ENCODE data around the gene SCUBE2.
"Not testable (repeated sequence)": the region's sequence is repeated elsewhere in the genome, so short reads cannot be mapped to it uniquely, and the experiment has no call there.

The SCUBE2 gene

GRCh38 chr11:9008011-9008550 lies 83.3 kb downstream of the SCUBE2 start:
- DNase-seq (ENCODE audit: low read depth) = no peak

- no peak for DNase-seq (ENCODE audit: low read depth)
Observed at GRCh38 chr11:9005087-9005486, 86.3 kb downstream of the SCUBE2 start.

- no peak for DNase-seq (ENCODE audit: low read depth)
Observed at GRCh38 chr11:9004183-9004926, 87.0 kb downstream of the SCUBE2 start.

- DNase-seq (ENCODE audit: low read depth) = peak; percentile 63
Observed at GRCh38 chr11:9003573-9004182, 87.7 kb downstream of the SCUBE2 start, which contains the start of gene NRIP3. TSS of gene NRIP3 (minus strand) at chr11:9004001. CDS start at chr11:9003935, 66 bp downstream.

GRCh38 chr11:9002920-9003572 lies 88.4 kb downstream of the SCUBE2 start:
- DNase-seq (ENCODE audit: low read depth) = no peak

GRCh38 chr11:9001736-9002135 lies 89.7 kb downstream of the SCUBE2 start:
- no peak for DNase-seq (ENCODE audit: low read depth)

- DNase-seq (ENCODE audit: low read depth) = no peak
Observed at GRCh38 chr11:8998017-8998416, 93.4 kb downstream of the SCUBE2 start.

GRCh38 chr11:8997451-8997850 lies 93.9 kb downstream of the SCUBE2 start:
- DNase-seq (ENCODE audit: low read depth) = no peak

GRCh38 chr11:8989453-8989852 lies 101.9 kb downstream of the SCUBE2 start:
- DNase-seq (ENCODE audit: low read depth) = no peak

GRCh38 chr11:8988329-8989234 lies 102.8 kb downstream of the SCUBE2 start:
- no peak for DNase-seq (ENCODE audit: low read depth)

- no peak for DNase-seq (ENCODE audit: low read depth)
Observed at GRCh38 chr11:8987446-8987845, 104.0 kb downstream of the SCUBE2 start.

GRCh38 chr11:8986772-8987171 lies 104.6 kb downstream of the SCUBE2 start:
- not testable (repeated sequence) for DNase-seq (ENCODE audit: low read depth)

- DNase-seq (ENCODE audit: low read depth) = no peak
Observed at GRCh38 chr11:8985462-8985861, 105.9 kb downstream of the SCUBE2 start.

GRCh38 chr11:8983552-8983951 lies 107.8 kb downstream of the SCUBE2 start:
- no peak for DNase-seq (ENCODE audit: low read depth)

- no peak for DNase-seq (ENCODE audit: low read depth)
Observed at GRCh38 chr11:8980485-8980884, 110.9 kb downstream of the SCUBE2 start.

- DNase-seq (ENCODE audit: low read depth) = not testable (repeated sequence)
Observed at GRCh38 chr11:8979365-8979764, 112.0 kb downstream of the SCUBE2 start.

GRCh38 chr11:8973121-8973520 lies 118.3 kb downstream of the SCUBE2 start:
- DNase-seq (ENCODE audit: low read depth) = no peak

GRCh38 chr11:8971924-8972316 lies 119.5 kb downstream of the SCUBE2 start:
- no peak for DNase-seq (ENCODE audit: low read depth)

- no peak for DNase-seq (ENCODE audit: low read depth)
Observed at GRCh38 chr11:8971196-8971923, 120.0 kb downstream of the SCUBE2 start.

Measured in stimulated activated CD8-positive, alpha-beta memory T cell treated with anti-CD3 and anti-CD28 coated beads, Interleukin-12 subunit alpha, Interleukin-12 subunit beta, amount 100 ng/mL, for 1 hour (primary cell).